Panc1 (cell line): Measurements from ENCODE around the gene MAD1L1. TPM values are rescaled to one million over a fixed set of nuclear protein-coding genes. Genes with fewer than 3 reads are reported as not detected.

Experiments
- ATAC-seq: fragments of 200-7000 bp; cut with Tn5 transposase; 2 replicates; pipeline ENCODE4 v1.9.1; 2020; ENCODE audit warnings: mild to moderate bottlenecking, moderate library complexity
- BruUV-seq: library from RNA; stranded (reverse); fragments of 400-500 nt; replicated peaks from 2 replicates; lab custom pipeline; 2021; lab: Mats Ljungman, UMichigan
- CTCF ChIA-PET: fragments of 300-600 bp; sonication (Branson Sonifier 250); formaldehyde crosslinking; loops from one replicate; lab custom pipeline; 2022; ENCODE audit warnings: antibody characterized with exemption; lab: Charles Lee
- POLR2A ChIA-PET: fragments of 300-600 bp; sonication (Branson Sonifier 250); formaldehyde crosslinking; loops from one replicate; lab custom pipeline; 2022; ENCODE audit warnings: antibody characterized with exemption; lab: Charles Lee
- DNase-seq: peaks from one replicate; pipeline ENCODE4 v3.0.0-alpha.2; 2010; ENCODE audit warnings: low read depth, low spot score
- H3K27ac ChIP-seq: 2 replicates; pipeline ENCODE4 v1.5.1; 2011; ENCODE audit warnings: mild to moderate bottlenecking, low read length, inconsistent platforms
- H3K27me3 ChIP-seq: fragments of 200-500 bp; sonication (Bioruptor generic); 2 replicates; pipeline ENCODE4 v1.6.0; 2014; ENCODE audit warnings: low read length, inconsistent platforms; ENCODE audit not compliant: control insufficient read depth, insufficient read depth
- H3K36me3 ChIP-seq: fragments of 200-500 bp; sonication (Bioruptor generic); 2 replicates; pipeline ENCODE4 v1.5.1; 2014; ENCODE audit warnings: inconsistent platforms, mild to moderate bottlenecking, low read length, moderate library complexity; ENCODE audit not compliant: control insufficient read depth, insufficient read depth
- H3K4me1 ChIP-seq: 2 replicates; pipeline ENCODE4 v1.5.1; 2011; ENCODE audit warnings: inconsistent platforms, mild to moderate bottlenecking, low read length, moderate library complexity; ENCODE audit not compliant: control insufficient read depth, insufficient read depth
- H3K4me3 ChIP-seq, 2 experiments: 2 replicates each; pipeline ENCODE4 v1.5.1; 2011 to 2012; ENCODE audit warnings: low read depth in 2 of 2, low read length in 2 of 2, mild to moderate bottlenecking in 2 of 2, inconsistent platforms in 1 of 2, moderate library complexity in 1 of 2
- H3K9me3 ChIP-seq: fragments of 200-500 bp; sonication (Bioruptor generic); 2 replicates; pipeline ENCODE4 v1.5.1; 2014; ENCODE audit warnings: low read depth, mild to moderate bottlenecking, inconsistent platforms, low read length, moderate library complexity; ENCODE audit not compliant: control insufficient read depth, insufficient read depth
- POLR2AphosphoS5 ChIP-seq: IDR thresholded peaks from 2 replicates; pipeline ENCODE4 v1.6.1; 2012; ENCODE audit warnings: mild to moderate bottlenecking, low read depth, low read length, moderate library complexity
- REST ChIP-seq, 2 experiments: IDR thresholded peaks; 2 replicates each; pipeline ENCODE4 v1.6.1; 2011 to 2012; ENCODE audit warnings: low read depth in 2 of 2, control low read depth in 1 of 2, low read length in 1 of 2, mild to moderate bottlenecking in 1 of 2, moderate library complexity in 1 of 2; ENCODE audit not compliant: insufficient read depth in 1 of 2
- SIN3A ChIP-seq: IDR thresholded peaks from 2 replicates; pipeline ENCODE4 v1.6.1; 2012; ENCODE audit warnings: low read depth, mild to moderate bottlenecking, low read length, moderate library complexity, borderline replicate concordance; ENCODE audit not compliant: insufficient read depth
- TCF7L2 ChIP-seq: IDR thresholded peaks from 2 replicates; pipeline ENCODE4 v1.6.1; 2011; ENCODE audit warnings: mild to moderate bottlenecking, low read depth, low read length, inconsistent platforms
- in situ Hi-C: cut with HindIII; loops from 2 replicates; pipeline ENCODE4 v1.10.0; 2016; ENCODE audit warnings: low sequenced_read_pairs, low pct_unique_long_range_greater_than_20kb
- intact Hi-C: fragments of 100-400 bp; cut with micrococcal nuclease; formaldehyde crosslinking; loops from one replicate; pipeline ENCODE4 v1.10.0; 2022; ENCODE audit not compliant: unreplicated experiment
- total RNA-seq: library from RNA; stranded (reverse); gene quantifications from one replicate; pipeline ENCODE4 v1.2.1, GENCODE V29; 2021; ENCODE audit not compliant: unreplicated experiment
- TF ChIP-seq, protein P1 (sequence below): fragments of 450-650 bp; IDR thresholded peaks from 2 replicates; pipeline ENCODE4 v1.5.1; 2017; ENCODE audit warnings: mild to moderate bottlenecking

The MAD1L1 gene
- total RNA-seq, 1 experiment from 2014 or later: 70.8 TPM

DNA sequence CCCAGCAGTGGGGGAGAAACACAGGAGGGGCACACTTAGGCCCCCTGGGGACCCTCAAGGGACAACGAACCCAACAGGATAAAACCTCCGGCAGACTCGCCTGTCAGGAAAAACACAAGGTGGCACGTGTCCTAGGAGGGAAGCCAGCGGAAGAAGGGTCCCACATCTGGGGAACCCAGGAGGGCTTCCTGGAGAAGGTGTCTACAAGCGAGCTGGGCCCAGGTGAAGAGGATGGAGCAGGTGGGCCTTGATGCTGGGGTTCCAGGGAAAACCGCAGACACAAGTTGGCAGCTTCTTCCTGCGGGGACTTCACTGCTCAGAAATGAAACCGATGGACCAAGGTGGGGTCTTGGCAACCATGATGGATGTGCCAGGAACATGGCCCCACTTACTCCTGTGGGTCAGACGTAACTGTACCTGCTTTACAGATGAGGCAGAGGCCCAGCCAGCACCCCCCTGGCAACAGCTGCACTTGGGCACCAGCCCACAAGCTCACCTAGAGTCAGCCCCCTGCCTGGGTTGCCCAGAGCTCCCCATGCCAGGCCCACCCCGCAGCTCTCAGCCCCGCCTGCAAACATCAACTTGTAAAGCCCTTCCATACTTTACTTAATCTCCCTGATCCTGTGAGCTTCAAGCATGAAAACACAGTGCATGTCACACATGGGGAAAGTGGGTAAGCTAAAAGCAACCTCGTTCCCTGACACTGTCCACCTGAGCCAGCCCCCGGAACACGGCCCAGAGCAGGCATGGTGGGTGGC, 337.7 kb downstream of the MAD1L1 start:
- no TSS peak for BruUV-seq
- H3K9me3 ChIP-seq: no peaks in the 10 kb centered on the region
- H3K4me3 ChIP-seq: no peak overlapping the region
- ATAC-seq (no peak), DNase-seq (no peak)
- no peak for TF ChIP-seq TCF7L2
- TF ChIP-seq, protein P1, sequence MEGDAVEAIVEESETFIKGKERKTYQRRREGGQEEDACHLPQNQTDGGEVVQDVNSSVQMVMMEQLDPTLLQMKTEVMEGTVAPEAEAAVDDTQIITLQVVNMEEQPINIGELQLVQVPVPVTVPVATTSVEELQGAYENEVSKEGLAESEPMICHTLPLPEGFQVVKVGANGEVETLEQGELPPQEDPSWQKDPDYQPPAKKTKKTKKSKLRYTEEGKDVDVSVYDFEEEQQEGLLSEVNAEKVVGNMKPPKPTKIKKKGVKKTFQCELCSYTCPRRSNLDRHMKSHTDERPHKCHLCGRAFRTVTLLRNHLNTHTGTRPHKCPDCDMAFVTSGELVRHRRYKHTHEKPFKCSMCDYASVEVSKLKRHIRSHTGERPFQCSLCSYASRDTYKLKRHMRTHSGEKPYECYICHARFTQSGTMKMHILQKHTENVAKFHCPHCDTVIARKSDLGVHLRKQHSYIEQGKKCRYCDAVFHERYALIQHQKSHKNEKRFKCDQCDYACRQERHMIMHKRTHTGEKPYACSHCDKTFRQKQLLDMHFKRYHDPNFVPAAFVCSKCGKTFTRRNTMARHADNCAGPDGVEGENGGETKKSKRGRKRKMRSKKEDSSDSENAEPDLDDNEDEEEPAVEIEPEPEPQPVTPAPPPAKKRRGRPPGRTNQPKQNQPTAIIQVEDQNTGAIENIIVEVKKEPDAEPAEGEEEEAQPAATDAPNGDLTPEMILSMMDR: no peak
- TF ChIP-seq REST (IDR thresholded peaks at IDR 0.05; ENCODE audit: insufficient read depth in 1 of 2, low read depth in 2 of 2, low read length in 1 of 2): no peak
- no peak for TF ChIP-seq SIN3A
- no peak for TF ChIP-seq POLR2AphosphoS5
- H3K4me1 ChIP-seq: no peaks in the 10 kb centered on the region
- no peaks in the 10 kb centered on the region for H3K27me3 ChIP-seq
- H3K27ac ChIP-seq: no peak overlapping the region
- no peaks in the 10 kb centered on the region for H3K36me3 ChIP-seq
- ChIA-PET POLR2A (no interaction called here), CTCF (interaction anchor here (0.6 kb wide), 1 partner anchor 314 kb away, joined by 3 read pairs; no protein-coding TSS in a partner anchor)
- in situ Hi-C loops (no loop called here), intact Hi-C loops (no loop called here)

- no peaks in the 10 kb centered on the region for H3K27me3 ChIP-seq
- ChIA-PET CTCF (interaction anchor here (0.6 kb wide), 1 partner anchor 127 kb away, joined by 3 read pairs; no protein-coding TSS in a partner anchor), POLR2A (no interaction called here)
- intact Hi-C loops (no loop called here), in situ Hi-C loops (no loop called here)
- ATAC-seq (no peak), DNase-seq (no peak)
- H3K9me3 ChIP-seq: no peaks in the 10 kb centered on the region
- H3K36me3 ChIP-seq: no peaks in the 10 kb centered on the region
- H3K4me1 ChIP-seq: no peaks in the 10 kb centered on the region
- H3K4me3 ChIP-seq: no peak overlapping the region
- no peak overlapping the region for H3K27ac ChIP-seq
- no TSS peak for BruUV-seq
- TF ChIP-seq, protein P1: no peak
- TF ChIP-seq SIN3A (no peak), TCF7L2 (no peak), REST (IDR thresholded peaks at IDR 0.05; ENCODE audit: insufficient read depth in 1 of 2, low read depth in 2 of 2, low read length in 1 of 2) (no peak), POLR2AphosphoS5 (no peak)
Observed at GRCh38 chr7:1894313-1894900, 338.3 kb downstream of the MAD1L1 start.
